ENCODE data around the gene GIPC3.

GRCh38 chr19:3556423-3556977 is 28.8 kb upstream of the GIPC3 start:
- TF ChIP-seq, protein P1, sequence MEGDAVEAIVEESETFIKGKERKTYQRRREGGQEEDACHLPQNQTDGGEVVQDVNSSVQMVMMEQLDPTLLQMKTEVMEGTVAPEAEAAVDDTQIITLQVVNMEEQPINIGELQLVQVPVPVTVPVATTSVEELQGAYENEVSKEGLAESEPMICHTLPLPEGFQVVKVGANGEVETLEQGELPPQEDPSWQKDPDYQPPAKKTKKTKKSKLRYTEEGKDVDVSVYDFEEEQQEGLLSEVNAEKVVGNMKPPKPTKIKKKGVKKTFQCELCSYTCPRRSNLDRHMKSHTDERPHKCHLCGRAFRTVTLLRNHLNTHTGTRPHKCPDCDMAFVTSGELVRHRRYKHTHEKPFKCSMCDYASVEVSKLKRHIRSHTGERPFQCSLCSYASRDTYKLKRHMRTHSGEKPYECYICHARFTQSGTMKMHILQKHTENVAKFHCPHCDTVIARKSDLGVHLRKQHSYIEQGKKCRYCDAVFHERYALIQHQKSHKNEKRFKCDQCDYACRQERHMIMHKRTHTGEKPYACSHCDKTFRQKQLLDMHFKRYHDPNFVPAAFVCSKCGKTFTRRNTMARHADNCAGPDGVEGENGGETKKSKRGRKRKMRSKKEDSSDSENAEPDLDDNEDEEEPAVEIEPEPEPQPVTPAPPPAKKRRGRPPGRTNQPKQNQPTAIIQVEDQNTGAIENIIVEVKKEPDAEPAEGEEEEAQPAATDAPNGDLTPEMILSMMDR (conservative IDR thresholded peaks at IDR 0.05 in 1 of 2, IDR thresholded peaks at IDR 0.05 in 1 of 2; ENCODE audit: extremely low read depth in 1 of 2, insufficient read depth in 1 of 2, low read depth in 1 of 2, low read length in 2 of 2) = no peak
- TF ChIP-seq EZH2 (IDR thresholded peaks at IDR 0.05; ENCODE audit: borderline replicate concordance, low read length) = no peak

Data from mammary epithelial cell (primary cell).